SU-DHL-6 (cell line): ENCODE data around the gene GRB14.

Experiments
- H2AFZ ChIP-seq: fragments of 200-600 bp; sonication (generic); 2 replicates; pipeline ENCODE4 v1.6.1; 2014; ENCODE audit warnings: low read depth, mild to moderate bottlenecking, moderate library complexity, mixed read lengths, antibody characterized with exemption, low read length; ENCODE audit not compliant: severe bottlenecking
- H3F3A ChIP-seq: fragments of 200-600 bp; shearing (Covaris generic); 2 replicates; pipeline ENCODE4 v1.6.0; 2016; ENCODE audit warnings: antibody characterized with exemption, mild to moderate bottlenecking; ENCODE audit not compliant: insufficient read depth
- H3K27ac ChIP-seq: fragments of 200-600 bp; sonication (generic); 2 replicates; pipeline ENCODE4 v1.5.1; 2016; ENCODE audit warnings: low read depth, mild to moderate bottlenecking, low read length, moderate library complexity, mixed read lengths
- H3K27me3 ChIP-seq: fragments of 200-600 bp; sonication (generic), shearing (Covaris generic); 2 replicates; pipeline ENCODE4 v1.6.0; 2014; ENCODE audit warnings: mild to moderate bottlenecking, low read length
- H3K36me3 ChIP-seq: fragments of 200-600 bp; sonication (generic); 2 replicates; pipeline ENCODE4 v1.6.1; 2014; ENCODE audit warnings: mild to moderate bottlenecking, low read length, mixed read lengths
- H3K4me2 ChIP-seq: fragments of 300-600, 200-600 bp; shearing (Covaris generic), sonication (generic); 2 replicates; pipeline ENCODE4 v1.6.0; 2014; ENCODE audit warnings: low read length, low read depth, mild to moderate bottlenecking; ENCODE audit not compliant: poor library complexity, severe bottlenecking
- H3K4me3 ChIP-seq: fragments of 200-600 bp; sonication (generic); 2 replicates; pipeline ENCODE4 v1.5.1; 2014; ENCODE audit warnings: antibody characterized with exemption, low read length, mild to moderate bottlenecking, mixed read lengths; ENCODE audit not compliant: insufficient read depth, poor library complexity, severe bottlenecking
- H3K79me2 ChIP-seq: fragments of 200-600 bp; sonication (generic); 2 replicates; pipeline ENCODE4 v1.6.1; 2014; ENCODE audit warnings: mild to moderate bottlenecking, low read length, moderate library complexity; ENCODE audit not compliant: insufficient read depth
- H3K9ac ChIP-seq: fragments of 200-600 bp; sonication (generic); 2 replicates; pipeline ENCODE4 v1.7.0; 2014; ENCODE audit warnings: mild to moderate bottlenecking, low read length
- H3K9me2 ChIP-seq: fragments of 200-600 bp; sonication (generic); replicated peaks from 2 replicates; pipeline ENCODE4 v1.6.1; 2014; ENCODE audit warnings: low read length; ENCODE audit not compliant: insufficient read depth
- H3K9me3 ChIP-seq: fragments of 200-600 bp; sonication (generic); 2 replicates; pipeline ENCODE4 v1.6.1; 2014; ENCODE audit warnings: low read length, mixed read lengths; ENCODE audit not compliant: insufficient read depth
- H4K20me1 ChIP-seq: fragments of 200-600 bp; sonication (generic); 2 replicates; pipeline ENCODE4 v1.6.1; 2014; ENCODE audit warnings: low read depth, mild to moderate bottlenecking, antibody characterized with exemption, low read length, moderate library complexity, mixed read lengths
- EZH2phosphoT487 ChIP-seq: fragments of 200-600 bp; sonication (generic), shearing (Covaris generic); conservative IDR thresholded peaks from 2 replicates; pipeline ENCODE4 v1.6.1; 2018; ENCODE audit warnings: mild to moderate bottlenecking, antibody characterized with exemption, low read length, moderate library complexity, mixed read lengths
- TF ChIP-seq, protein P1 (sequence below): fragments of 200-600 bp; sonication (generic); IDR thresholded peaks from one replicate; pipeline ENCODE4 v1.5.1; 2017; ENCODE audit warnings: antibody characterized with exemption, mild to moderate bottlenecking, low read length, moderate library complexity; ENCODE audit not compliant: insufficient read depth, poor library complexity, severe bottlenecking

The GRB14 gene

DNA sequence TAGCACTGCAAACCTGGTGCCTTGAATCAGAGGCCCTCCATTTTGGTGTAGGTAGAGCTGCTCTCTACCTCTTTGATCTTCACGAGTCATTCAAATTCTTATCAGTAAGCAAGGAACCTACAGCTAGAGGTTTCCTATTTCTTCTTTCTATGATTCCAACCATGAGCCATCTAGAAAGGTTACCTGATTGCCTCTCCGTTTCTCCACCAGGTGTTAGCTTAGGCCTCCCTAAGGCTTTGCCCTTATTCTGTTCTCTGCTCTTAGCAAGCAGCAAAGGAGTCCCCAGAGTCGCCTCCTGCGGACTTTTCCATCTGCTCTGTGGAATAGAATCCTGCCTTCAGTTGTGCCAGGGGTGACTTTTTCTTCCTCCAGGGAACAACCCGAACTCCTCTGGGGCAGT, 173.6 kb downstream of the GRB14 start:
- H2AFZ ChIP-seq: no peak overlapping the region

More for the DNA sequence above, 173.6 kb downstream of the GRB14 start:
- no peak overlapping the region for H3K27ac ChIP-seq
- H3F3A ChIP-seq: no peaks in the 10 kb centered on the region
- H3K9me3 ChIP-seq: no peaks in the 10 kb centered on the region
- H3K4me3 ChIP-seq: no peak overlapping the region
- no peaks in the 10 kb centered on the region for H3K36me3 ChIP-seq
- no peaks in the 10 kb centered on the region for H4K20me1 ChIP-seq
- no peaks in the 10 kb centered on the region for H3K27me3 ChIP-seq
- no peak overlapping the region for H3K4me2 ChIP-seq
- no peaks in the 10 kb centered on the region for H3K9me2 ChIP-seq
- no peaks in the 10 kb centered on the region for H3K79me2 ChIP-seq
- no peak overlapping the region for H3K9ac ChIP-seq
- TF ChIP-seq, protein P1, sequence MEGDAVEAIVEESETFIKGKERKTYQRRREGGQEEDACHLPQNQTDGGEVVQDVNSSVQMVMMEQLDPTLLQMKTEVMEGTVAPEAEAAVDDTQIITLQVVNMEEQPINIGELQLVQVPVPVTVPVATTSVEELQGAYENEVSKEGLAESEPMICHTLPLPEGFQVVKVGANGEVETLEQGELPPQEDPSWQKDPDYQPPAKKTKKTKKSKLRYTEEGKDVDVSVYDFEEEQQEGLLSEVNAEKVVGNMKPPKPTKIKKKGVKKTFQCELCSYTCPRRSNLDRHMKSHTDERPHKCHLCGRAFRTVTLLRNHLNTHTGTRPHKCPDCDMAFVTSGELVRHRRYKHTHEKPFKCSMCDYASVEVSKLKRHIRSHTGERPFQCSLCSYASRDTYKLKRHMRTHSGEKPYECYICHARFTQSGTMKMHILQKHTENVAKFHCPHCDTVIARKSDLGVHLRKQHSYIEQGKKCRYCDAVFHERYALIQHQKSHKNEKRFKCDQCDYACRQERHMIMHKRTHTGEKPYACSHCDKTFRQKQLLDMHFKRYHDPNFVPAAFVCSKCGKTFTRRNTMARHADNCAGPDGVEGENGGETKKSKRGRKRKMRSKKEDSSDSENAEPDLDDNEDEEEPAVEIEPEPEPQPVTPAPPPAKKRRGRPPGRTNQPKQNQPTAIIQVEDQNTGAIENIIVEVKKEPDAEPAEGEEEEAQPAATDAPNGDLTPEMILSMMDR: no peak
- TF ChIP-seq EZH2phosphoT487: no peak
